HG02678 (cell line): Measurements from ENCODE around the gene LUC7L3.
A peak's percentile ranks its signal among the peaks of the same experiment; 100 is the strongest.
"Not testable (repeated sequence)": the region's sequence is repeated elsewhere in the genome, so short reads cannot be mapped to it uniquely, and the experiment has no call there.

Source experiments
- ATAC-seq: cut with Tn5 transposase; IDR thresholded peaks from one replicate; pipeline ENCODE4 v1.9.1; 2021; ENCODE audit warnings: mild to moderate bottlenecking, moderate library complexity; ENCODE audit not compliant: unreplicated experiment

LUC7L3 gene

DNA sequence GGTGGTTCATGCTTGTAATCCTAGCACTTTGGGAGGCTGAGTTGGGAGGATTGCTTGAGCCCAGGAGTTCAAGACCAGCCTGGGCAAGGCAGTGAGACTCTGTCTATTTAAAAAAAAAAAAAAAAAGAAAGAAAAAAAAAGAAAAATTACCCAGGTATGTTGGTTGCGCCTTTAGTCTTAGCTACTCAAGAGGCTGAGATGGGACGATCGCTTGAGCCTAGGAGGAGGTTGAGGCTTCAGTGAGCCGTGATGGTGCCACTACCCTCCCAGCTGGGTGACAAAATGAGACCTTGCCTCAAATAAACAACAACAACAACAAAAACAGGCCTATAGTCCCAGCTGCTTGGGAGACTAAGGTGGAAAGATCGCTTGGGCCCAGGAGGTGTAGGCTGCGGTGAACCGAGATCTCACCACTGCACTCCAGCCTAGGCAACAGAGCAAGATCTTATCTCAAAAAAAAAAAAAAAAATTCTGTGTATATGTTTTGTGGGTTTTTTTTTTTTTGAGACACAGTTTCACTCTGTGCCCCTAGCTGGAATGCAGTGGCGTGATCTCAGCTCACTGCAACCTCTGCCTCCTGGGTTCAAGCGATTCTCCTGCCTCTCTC is 60.4 kb downstream of the LUC7L3 start:
- no peak for ATAC-seq

DNA sequence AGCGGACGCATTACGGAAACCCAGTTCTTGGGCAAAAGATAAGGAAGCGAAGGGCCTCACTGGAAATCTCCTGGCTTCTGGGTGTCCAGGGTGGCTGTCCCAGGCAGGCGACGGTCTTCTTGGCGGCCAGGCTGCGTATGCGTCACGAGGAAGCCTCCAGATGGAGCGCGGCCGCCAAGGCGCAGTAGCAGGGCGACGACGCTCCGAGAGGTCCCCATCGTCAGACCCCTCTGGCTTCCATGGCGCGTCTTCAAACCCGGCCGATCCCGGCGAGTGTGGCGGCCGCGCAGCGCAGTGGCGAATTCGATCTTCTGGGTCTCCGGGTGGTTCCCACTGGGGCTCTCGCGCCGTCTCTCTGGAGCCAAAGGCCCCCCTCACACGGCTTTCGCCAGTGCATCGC is 61.8 kb downstream of the LUC7L3 start:
- no peak for ATAC-seq

DNA sequence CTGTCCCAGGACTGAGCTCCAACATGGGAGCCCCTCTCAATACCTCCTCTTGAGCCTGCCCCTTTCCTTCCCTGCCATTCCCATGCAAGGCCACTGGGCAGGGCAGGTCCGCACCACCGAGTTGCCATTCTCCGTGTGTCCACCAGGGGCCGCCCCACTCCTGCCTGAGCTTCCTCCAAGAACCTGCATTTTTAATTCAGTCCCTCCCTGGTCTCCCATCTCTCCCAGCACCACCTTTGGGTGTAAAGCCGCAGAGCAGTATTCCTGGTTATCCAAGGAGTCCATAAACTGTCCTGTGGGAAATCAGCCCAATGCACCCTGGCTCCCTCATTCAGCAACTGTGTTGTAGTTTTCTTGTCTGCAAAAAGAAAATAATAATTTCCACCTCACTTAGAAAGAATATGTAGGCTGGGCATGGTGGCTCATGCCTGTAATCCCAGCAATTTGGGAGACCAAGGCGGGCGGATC is 63.8 kb downstream of the LUC7L3 start:
- peak; percentile 55 for ATAC-seq

DNA sequence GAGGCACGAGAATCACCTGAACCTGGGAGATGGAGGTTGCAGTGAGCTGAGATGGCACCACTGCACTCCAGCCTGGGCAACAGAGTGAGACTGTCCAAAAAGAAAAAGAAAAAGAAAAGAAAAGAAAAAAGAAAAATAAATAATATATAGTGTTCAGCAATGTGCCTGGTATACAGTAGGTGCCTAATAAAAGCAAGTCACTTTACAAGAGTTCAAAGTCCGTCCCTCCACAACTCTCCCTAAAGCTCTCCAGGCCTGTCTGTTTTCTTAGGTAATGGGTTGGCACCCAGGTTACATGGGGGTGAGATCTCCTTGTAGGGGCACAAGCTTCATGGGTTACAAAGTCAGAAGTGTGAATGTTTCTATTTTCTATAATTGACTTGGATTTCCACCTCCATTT is 64.5 kb downstream of the LUC7L3 start:
- ATAC-seq = no peak

DNA sequence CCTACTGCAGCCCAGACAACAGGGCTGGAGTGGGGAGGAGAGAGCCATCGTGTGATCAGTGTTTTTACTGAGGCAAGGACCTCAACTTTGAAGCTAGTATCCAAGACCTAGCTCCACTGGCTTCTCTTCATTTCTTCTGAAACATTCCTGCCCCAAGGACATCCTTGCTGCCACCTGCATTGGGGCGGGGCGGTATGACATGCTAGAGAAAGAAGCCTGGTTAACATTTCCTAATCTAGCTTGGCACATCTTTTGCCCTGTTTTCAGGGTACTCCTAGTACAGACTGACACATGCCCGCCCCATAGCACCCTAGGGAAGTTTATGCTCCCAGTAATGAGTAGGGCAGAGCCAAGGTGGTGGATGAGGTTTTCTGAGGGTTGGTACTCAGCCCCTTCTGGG is 65.7 kb downstream of the LUC7L3 start:
- ATAC-seq = no peak

DNA sequence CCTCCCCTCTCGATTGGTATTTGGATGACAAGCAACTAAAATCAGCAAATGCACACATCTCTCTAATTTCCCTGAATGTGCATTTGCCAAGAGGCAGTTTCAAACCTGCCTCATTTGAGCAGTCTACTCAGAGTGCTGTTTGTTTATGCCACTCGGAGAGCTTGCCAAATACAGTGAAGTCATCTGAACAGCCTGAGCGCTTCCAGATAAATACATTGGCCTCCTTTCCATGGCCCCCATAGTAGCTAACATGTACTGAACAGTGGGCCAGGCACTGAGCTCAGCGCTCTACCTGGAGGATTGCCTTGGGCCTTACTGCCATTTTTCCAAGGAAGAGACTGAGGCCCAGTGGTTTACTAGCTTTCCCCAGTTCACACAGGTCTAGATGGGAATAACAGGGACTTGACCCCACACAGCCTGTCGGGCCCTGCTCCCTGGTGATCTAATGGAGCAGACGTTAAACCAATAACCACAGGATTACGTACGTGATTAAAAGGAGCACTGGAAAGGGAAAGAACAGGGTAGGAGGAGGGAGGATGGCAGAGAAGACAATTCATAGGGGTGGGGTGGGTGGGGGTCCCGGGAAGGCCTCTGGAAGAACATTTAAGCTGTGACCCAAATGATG is 66.7 kb downstream of the LUC7L3 start:
- ATAC-seq = no peak

DNA sequence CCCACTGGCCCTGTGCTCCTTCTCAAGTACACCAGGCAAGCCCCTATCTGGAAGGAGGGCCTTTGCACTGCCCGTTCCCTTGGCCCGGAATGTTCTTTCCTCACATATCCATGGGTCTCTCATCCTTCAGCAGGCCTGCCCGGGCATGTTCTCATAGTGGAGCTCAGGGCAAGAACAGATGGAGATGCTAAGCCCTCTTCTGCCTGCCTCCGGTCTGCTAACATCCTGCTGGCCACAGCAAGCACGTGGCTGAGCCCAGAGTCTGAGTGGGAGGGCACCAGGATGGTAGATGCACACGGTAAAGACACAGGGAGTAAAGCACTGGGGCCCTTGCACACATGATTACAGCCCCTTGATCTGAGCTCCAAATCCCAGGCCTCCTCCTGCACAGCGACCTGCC is 67.7 kb downstream of the LUC7L3 start:
- ATAC-seq = no peak

DNA sequence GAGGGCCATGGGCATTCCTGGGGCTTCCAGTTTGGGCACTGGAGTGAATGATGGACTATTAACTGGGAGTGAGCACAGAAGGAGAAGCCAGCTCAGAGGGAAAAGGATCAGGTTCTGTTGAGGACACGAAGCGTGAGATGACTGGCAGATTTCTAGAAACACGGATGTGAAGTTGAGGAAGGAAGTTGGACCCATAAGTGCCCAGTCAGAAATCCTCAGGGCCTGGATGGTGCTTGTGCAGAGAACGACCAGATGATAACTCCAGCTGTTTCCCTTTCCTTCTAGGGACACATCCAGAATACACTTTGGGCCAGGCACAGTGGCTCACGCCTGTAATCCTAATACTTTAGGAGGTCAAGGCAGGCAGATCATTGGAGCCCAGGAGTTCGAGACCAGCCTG is 71.2 kb downstream of the LUC7L3 start:
- ATAC-seq = no peak

DNA sequence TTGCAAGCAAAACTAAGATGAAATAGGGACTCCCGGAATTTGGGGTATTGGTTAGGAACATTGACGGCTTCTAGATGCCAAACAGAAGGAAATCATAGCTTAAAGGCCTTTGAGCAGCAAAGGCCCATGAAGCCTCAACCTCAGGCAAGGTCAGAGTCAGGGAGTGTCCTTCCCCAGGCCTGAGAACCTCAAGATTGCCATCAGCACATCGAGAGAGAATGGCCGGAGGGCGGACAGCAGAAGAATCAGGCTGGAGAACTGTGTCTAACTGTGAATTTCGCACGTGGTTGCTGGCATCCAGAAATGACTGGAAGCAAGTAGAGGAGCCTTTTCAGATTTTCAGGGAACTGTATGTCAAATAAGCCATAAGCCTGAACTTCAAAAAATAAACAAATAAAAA is 72.7 kb downstream of the LUC7L3 start:
- ATAC-seq = no peak

DNA sequence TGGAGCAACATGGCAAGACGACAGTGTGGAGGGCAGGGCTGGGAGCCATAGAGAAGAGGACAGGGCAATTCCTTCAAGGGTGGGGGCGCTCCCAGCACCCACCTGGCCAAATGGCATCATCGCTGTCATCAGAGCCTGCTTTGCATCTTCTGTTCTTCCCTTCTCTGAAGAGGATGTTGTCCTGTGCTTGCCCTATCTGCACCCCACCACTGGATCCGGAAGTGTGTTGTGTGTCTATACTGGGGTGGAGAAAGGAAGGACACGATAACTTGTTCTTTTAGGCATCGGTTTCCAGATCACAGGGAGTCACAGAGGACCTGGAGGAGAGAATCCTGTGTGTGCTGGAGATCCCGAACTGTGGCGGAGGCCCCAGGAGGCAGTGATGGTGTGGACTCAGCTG is 73.6 kb downstream of the LUC7L3 start:
- no peak for ATAC-seq

DNA sequence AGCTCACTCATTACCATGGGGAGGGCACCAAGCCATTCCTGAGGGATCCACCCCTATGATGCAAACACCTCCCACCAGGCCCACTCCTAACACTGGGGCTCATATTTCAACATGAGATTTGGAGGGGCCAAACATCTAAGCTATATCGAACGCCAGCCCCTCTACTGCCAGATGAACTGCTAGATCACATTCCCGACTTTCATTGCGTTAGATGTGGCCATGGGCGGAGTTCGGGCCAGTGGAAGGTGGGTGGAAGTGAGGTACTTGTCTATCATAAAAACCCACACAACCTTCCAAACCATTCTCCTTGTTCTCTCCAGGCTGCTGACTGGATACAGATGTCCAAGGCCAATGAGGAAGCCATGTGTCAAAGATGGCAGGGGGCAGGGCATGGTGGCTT is 75.0 kb downstream of the LUC7L3 start:
- no peak for ATAC-seq

DNA sequence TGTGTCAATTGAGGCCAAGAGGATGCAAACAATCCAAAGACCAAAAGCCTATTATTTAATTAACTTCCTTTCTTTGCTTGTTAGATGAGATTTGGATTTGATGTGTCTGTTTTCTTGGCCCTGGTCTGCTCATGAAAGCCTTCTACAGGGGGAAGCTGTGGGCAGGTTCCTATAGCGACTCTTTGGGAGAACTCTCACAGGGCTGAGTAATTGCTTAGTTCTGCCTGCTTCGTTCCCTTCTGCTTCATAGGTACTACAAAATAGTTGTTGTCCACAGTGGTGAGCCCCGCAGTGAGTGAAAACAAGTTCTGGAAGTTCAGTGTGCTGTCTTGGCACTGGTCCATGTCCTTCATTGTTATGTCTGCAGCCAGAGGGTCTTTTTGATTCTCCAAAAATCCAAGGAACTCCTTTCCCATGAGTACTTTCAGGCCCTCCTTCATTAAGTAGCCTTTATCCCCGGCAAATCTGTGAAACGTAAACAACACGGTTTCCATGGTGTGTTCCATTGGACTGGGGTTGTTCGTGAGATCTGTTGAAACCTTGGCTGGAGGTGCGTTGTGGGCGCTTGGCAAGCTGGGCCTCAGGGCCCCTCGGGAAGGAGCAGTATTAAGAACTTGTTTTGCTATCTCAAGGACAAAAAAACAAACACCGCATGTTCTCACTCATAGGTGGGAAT is 77.9 kb downstream of the LUC7L3 start:
- no peak for ATAC-seq

DNA sequence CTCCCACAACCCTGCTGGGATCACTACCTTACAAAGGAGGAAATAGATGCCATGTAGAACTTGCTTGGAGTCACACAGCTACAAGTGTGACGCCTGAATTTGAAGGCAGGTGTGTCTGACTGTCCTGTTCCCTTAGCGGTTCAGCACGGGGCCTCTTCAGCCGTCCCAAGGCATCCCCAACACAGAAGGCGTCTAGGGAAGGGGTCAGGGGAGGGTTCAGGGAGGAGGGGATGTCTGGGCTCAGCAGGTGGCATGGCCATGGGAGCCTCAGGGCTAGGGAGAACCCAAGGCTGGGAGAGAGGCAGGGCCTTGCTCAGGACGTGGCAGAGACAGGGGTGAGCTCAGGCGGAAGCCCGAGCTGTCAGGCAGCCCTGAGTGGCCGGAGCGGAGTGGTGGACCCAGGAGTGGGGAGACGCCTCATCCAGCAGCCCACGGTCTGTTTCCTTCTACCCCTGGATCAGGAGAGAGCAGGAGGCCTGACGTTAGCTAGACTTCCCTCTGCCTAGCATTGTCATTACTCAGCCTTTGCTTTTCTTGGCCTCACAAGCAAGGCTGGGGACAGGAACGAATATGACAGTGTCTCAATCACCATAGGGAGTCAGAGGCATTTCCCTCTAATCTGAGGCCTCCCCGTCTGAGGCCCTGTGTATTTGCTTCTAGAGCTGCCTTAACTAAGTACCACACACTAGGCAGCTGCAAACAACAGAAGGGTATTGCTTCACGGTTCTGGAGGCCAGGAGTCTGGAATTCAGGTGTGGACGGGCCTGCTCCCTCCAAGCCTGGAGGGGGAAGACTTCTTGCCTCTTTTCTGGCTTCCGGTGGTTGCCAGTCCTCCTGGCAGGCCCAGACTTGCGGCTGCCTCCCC is 79.3 kb downstream of the LUC7L3 start:
- ATAC-seq = no peak

DNA sequence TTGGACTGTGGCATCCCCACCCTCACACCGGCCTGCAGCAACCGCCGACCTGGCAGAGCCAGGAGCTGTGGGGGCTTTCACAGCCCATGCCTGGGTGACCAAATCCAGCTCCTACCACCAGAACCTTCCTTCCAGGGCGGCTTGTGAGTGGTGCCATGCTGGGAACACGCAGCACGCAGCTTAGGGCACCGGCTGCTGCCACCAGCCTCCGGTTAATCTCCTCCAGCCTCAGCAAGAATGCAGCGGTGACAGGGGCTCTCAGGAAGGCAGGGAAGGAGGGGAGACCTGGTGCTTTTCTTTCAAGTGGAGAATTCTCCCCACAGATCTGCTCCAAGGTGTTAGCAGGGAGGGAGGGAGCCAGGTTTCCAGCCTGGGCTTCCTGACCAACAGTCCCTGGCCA is 80.2 kb downstream of the LUC7L3 start:
- ATAC-seq = no peak

DNA sequence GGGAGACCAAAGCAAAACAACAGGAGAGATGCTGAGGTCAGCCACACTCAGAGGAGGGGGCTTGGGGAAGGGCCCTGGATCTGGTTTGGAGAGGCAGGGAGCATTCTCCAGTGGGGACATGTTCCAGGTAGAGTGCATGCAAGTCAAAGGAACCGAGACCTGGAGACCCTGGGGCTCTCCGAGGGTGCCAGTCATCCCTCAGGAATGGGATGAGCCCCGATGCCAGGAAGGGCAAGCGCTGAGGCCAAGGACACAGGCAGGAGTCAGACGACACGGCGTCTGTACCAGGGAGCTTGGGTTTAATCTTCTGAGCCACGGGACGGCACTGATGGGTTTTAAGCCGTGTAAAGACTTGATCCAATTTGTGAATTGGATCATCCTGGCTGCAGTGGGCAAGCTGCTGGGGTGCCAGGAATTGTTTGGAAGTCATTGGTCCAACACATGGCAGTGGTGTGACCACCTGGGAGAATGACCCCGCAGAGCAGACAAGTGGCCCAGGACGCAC is 80.8 kb downstream of the LUC7L3 start:
- no peak for ATAC-seq

DNA sequence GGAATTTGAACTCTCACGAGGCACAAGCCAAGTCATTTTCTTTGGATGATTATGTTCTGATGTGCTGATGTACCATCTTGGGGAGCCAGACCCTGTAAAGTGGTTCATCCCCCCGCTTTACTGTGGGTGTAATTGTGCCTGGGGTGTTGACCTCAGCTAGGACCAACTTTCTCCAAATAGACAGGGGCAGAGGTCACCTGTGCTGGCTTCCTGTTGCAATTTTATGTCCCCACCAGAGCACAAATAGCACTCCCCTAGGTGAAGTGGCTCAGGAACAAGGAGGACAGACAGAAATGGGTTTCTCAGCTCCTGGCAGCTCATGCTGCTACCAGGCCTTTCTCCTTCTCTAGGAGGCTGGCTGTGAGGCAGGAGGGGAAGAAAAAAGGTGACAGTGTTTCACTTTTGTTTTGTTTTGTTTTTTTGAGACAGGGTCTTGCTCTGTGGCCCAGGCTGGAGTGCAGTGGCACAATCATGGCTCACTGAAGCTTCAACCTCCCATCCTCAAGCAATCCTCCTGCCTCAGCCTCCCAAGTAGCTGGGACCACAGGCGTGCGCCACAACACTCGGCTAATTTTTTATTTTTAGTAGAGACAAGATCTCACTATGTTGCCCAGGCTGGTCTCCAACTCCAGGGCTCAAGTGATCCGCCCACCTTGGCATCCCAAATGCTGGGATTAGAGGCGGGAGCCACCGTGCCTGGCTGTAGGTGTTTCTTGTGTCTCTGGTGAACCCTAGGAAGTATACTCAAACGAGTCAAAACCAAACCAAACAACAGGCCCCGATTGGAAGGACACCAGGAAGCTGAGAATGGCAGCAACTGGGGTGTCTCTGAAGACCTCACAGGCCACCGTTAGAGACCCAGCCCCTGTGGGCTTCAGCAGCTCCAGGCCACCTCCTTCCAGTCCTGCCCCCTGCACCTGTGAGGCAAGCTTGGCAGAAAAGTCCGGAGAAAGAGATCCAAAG is 83.5 kb downstream of the LUC7L3 start:
- ATAC-seq = no peak

DNA sequence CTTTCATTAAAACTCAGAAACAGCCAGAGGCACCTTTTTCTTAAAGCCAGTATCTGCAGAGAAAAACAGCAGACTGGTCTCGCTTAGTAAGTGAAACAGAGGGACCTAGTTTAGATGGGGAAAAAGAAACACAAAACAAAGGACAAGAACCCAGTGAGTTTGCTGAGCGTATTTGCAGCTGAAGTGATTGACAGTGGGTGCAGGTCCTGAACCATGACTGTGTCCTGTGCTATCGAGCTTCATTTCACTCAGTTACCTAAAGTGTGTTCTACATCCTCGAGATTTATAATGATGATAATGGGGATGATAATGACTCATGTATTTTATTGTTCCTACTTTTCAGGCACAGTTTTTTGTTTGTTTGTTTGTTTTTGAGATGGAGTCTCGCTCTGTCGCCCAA is 84.3 kb downstream of the LUC7L3 start:
- ATAC-seq = no peak

DNA sequence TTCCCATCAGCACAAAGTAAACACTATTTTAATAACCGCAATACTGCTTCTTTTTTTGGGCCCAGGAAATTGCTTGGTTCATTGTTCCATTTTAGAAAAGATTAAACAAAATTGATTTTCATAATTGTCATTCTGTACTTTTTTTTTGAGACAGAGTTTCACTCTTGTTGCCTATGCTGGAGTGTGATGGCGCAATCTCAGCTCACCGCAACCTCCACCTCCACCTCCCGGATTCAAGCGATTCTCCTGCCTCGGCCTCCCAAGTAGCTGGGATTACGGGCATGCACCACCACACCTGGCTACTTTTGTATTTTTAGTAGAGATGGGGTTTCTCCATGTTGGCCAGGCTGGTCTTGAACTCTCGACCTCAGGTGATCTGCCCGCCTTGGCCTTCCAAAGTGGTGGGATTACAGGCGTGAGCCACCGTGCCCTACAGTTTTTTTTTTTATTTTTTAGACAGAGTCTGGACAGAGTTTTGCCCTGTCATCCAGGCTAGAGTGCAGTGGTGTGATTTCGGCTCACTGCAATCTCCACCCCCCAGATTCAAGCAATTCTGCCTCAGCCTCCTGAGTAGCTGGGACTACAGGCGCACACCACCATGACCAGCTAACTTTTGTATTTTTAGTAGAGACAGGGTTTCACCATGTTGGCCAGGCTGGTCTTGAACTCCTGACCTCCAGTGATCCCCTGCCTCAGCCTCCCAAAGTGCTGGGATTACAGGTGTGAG is 85.5 kb downstream of the LUC7L3 start:
- ATAC-seq = not testable (repeated sequence)

DNA sequence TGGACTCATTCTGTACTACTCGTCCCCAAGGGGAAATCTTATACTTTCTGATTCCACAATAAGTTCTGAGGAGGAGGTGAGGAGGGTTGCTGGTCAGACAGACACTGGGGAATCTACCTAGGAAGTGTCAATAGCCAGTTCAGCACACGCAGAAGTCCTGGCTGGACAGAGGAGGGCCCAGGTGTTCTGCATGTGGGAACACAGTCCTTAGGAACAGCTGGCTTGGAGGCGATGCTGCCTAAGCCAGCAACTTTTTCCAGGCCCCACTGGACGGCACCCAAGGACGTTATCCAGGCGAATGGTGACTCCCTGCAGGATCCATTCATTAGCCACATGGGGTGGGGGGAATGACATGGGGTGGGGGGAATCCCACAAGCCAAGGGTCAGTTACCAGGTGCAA is 86.1 kb downstream of the LUC7L3 start:
- no peak for ATAC-seq
